Keratinocyte (primary cell): ENCODE measurements around the gene KLF6. TPM values are rescaled to one million over a fixed set of nuclear protein-coding genes. Genes with fewer than 3 reads are reported as not detected.

ENCODE experiments used
- DNase-seq: peaks from one replicate; pipeline ENCODE4 v3.0.0-alpha.2; 2011; ENCODE audit warnings: low read depth, missing footprints, low spot score
- FAIRE-seq: peaks from 2 replicates; lab custom pipeline; 2011; peaks lifted over from hg19 to GRCh38; lab: Jason Lieb, UNC
- H2AFZ ChIP-seq: 2 replicates; pipeline ENCODE4 v1.6.0; 2012; ENCODE audit warnings: low read length, control low read depth, inconsistent platforms; ENCODE audit not compliant: control insufficient read depth
- H3K27ac ChIP-seq: 2 replicates; pipeline ENCODE4 v1.5.1; 2011; ENCODE audit warnings: low read length; ENCODE audit not compliant: control insufficient read depth, insufficient read depth
- H3K27me3 ChIP-seq: 3 replicates; pipeline ENCODE4 v1.6.0; 2011; ENCODE audit warnings: low read length; ENCODE audit not compliant: control insufficient read depth, insufficient read depth; ENCODE audit errors: extremely low read depth
- H3K36me3 ChIP-seq, 2 experiments: 2 replicates in 1 of 2; 3 replicates in 1 of 2; pipeline ENCODE4 v1.5.1; 2011; ENCODE audit warnings: low read length in 2 of 2, mild to moderate bottlenecking in 1 of 2; ENCODE audit not compliant: control insufficient read depth in 2 of 2, insufficient read depth in 2 of 2; ENCODE audit errors: extremely low read depth in 1 of 2
- H3K4me1 ChIP-seq: 3 replicates; pipeline ENCODE4 v1.5.1; 2011; ENCODE audit warnings: low read length; ENCODE audit not compliant: control insufficient read depth, insufficient read depth; ENCODE audit errors: extremely low read depth
- H3K4me2 ChIP-seq: 3 replicates; pipeline ENCODE4 v1.6.0; 2011; ENCODE audit warnings: low read depth, low read length; ENCODE audit not compliant: control insufficient read depth, insufficient read depth; ENCODE audit errors: extremely low read depth
- H3K4me3 ChIP-seq, 3 experiments: fragments of 200-600 bp in 1 of 3; sonication (generic) in 1 of 3; 2 replicates in 2 of 3; 3 replicates in 1 of 3; pipeline ENCODE4 v1.5.1; 2011 to 2016; ENCODE audit warnings: low read length in 3 of 3, mild to moderate bottlenecking in 3 of 3, control low read depth in 2 of 3, inconsistent platforms in 1 of 3, low read depth in 1 of 3, mixed read lengths in 1 of 3, mixed run types in 1 of 3, moderate library complexity in 1 of 3; ENCODE audit not compliant: control insufficient read depth in 2 of 3, insufficient read depth in 2 of 3; ENCODE audit errors: extremely low read depth in 1 of 3
- H3K79me2 ChIP-seq: 2 replicates; pipeline ENCODE4 v1.6.0; 2012; ENCODE audit warnings: low read length; ENCODE audit not compliant: control insufficient read depth, insufficient read depth
- H3K9ac ChIP-seq: 3 replicates; pipeline ENCODE4 v1.6.0; 2011; ENCODE audit warnings: low read length; ENCODE audit not compliant: control insufficient read depth, insufficient read depth; ENCODE audit errors: extremely low read depth
- H3K9me1 ChIP-seq: 3 replicates; pipeline ENCODE4 v1.6.0; 2011; ENCODE audit warnings: low read length; ENCODE audit not compliant: control insufficient read depth, insufficient read depth; ENCODE audit errors: extremely low read depth
- H3K9me3 ChIP-seq: 2 replicates; pipeline ENCODE4 v1.5.1; 2012; ENCODE audit warnings: low read depth, low read length; ENCODE audit not compliant: control insufficient read depth
- H4K20me1 ChIP-seq: 3 replicates; pipeline ENCODE4 v1.6.0; 2011; ENCODE audit warnings: low read length; ENCODE audit not compliant: control insufficient read depth, insufficient read depth; ENCODE audit errors: extremely low read depth
- EZH2 ChIP-seq: IDR thresholded peaks from one replicate; pipeline ENCODE4 v1.6.1; 2012; ENCODE audit warnings: inconsistent platforms, mild to moderate bottlenecking, low read length, moderate library complexity
- dilution Hi-C: fragments of 300-500 bp; cut with MboI; formaldehyde crosslinking; loops from one replicate; pipeline ENCODE4 v1.7.0; 2020; ENCODE audit warnings: low sequenced_read_pairs; ENCODE audit not compliant: extremely low pct_ligation_motif_present
- polyA plus RNA-seq, 5 experiments: library from polyadenylated mRNA; depleted of rRNA in 3 of 5; stranded (reverse) in 3 of 5; stranded (forward) in 1 of 5; unstranded in 1 of 5; fragments of >200 nt; gene quantifications; 1 replicate in 1 of 5; 2 replicates in 3 of 5; 3 replicates in 1 of 5; pipeline versions ENCODE4 v1.2.1 to v1.2.3, GENCODE V29; 2011 to 2012; ENCODE audit warnings: missing spikeins in 2 of 5, low read depth in 1 of 5, low replicate concordance in 1 of 5
- TF ChIP-seq, protein P1 (sequence below), 3 experiments: IDR thresholded peaks in 1 of 3; conservative IDR thresholded peaks in 1 of 3; optimal IDR thresholded peaks in 1 of 3; 2 replicates in 2 of 3; 3 replicates in 1 of 3; pipeline versions ENCODE3 to v1.5.1; 2011; ENCODE audit warnings: low read length in 3 of 3, mild to moderate bottlenecking in 3 of 3, moderate library complexity in 2 of 3, control low read depth in 1 of 3, inconsistent platforms in 1 of 3; ENCODE audit not compliant: insufficient read depth in 2 of 3; ENCODE audit errors: extremely low read depth in 1 of 3

Gene KLF6
- polyA plus RNA-seq, 1 donor (not counting 4 experiments of a cell fraction or from before 2014, with no cell fraction given): 250 TPM

DNA sequence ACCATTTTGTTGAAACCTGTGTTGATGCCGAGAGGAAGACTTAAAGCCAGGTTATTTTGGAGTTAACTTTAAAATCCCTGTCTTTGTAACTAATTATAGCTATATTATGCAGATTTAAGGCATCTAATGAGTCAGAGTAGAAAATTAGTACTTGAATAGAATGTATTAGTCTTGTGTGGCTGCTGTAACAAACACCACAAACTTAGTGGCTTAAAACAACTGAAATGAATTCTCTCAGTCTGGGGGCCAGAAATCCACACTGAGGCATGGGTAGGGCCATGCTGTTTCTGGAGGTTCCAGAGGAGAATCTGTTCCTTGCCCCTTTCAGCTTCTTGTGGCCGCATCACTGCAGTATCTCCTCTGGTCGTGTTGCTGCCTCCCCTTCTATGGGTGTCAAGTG, 8.5 kb upstream of the KLF6 start:
- dilution Hi-C loops: no loop called here
- H3K4me1 ChIP-seq: peaks cover 9% of the 10 kb centered on the region
- TF ChIP-seq, protein P1, sequence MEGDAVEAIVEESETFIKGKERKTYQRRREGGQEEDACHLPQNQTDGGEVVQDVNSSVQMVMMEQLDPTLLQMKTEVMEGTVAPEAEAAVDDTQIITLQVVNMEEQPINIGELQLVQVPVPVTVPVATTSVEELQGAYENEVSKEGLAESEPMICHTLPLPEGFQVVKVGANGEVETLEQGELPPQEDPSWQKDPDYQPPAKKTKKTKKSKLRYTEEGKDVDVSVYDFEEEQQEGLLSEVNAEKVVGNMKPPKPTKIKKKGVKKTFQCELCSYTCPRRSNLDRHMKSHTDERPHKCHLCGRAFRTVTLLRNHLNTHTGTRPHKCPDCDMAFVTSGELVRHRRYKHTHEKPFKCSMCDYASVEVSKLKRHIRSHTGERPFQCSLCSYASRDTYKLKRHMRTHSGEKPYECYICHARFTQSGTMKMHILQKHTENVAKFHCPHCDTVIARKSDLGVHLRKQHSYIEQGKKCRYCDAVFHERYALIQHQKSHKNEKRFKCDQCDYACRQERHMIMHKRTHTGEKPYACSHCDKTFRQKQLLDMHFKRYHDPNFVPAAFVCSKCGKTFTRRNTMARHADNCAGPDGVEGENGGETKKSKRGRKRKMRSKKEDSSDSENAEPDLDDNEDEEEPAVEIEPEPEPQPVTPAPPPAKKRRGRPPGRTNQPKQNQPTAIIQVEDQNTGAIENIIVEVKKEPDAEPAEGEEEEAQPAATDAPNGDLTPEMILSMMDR (optimal IDR thresholded peaks at IDR 0.05 in 1 of 3, IDR thresholded peaks at IDR 0.05 in 1 of 3, conservative IDR thresholded peaks at IDR 0.05 in 1 of 3; ENCODE audit: extremely low read depth in 1 of 3, insufficient read depth in 2 of 3, low read length in 3 of 3): no peak
- no peak for TF ChIP-seq EZH2
- no peak overlapping the region for H3K27ac ChIP-seq
- no peak overlapping the region for H2AFZ ChIP-seq
- no peak overlapping the region for H3K4me3 ChIP-seq
- H3K9me1 ChIP-seq: no peaks in the 10 kb centered on the region
- no peaks in the 10 kb centered on the region for H3K27me3 ChIP-seq
- H3K79me2 ChIP-seq: no peaks in the 10 kb centered on the region
- no peak for FAIRE-seq
- peaks cover 2% of the 10 kb centered on the region for H3K9me3 ChIP-seq
- no peak for DNase-seq
- H3K4me2 ChIP-seq: no peak overlapping the region
- no peak overlapping the region for H3K9ac ChIP-seq
- no peaks in the 10 kb centered on the region for H3K36me3 ChIP-seq
- H4K20me1 ChIP-seq: no peaks in the 10 kb centered on the region

DNA sequence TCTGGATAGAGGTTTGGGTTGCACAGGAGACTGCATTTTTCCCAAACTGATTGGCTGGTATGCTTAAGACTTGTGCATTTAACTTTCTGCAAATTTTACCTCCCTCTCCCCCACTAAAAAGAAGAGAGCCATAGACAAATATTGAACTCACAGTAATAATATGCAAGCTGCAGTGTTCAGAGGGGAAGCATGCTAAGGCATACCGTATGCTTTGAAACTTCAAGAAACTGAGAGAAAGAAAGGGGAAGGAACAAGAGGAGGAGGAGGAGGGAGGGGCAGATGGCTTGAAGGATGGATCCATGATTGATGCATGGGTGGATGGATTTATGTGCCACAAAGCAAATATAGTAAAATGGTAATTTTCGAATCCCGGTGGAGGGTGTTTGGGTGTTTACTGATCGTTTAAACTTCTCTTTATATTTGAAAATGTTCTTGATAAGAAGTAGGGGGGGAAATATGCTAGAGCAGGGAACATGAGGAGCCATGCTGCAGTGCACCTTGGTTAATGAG, 7.8 kb upstream of the KLF6 start:
- no peaks in the 10 kb centered on the region for H3K36me3 ChIP-seq
- H3K9me1 ChIP-seq: no peaks in the 10 kb centered on the region
- no peaks in the 10 kb centered on the region for H3K27me3 ChIP-seq
- H3K79me2 ChIP-seq: no peaks in the 10 kb centered on the region
- H3K4me2 ChIP-seq: no peak overlapping the region
- DNase-seq (no peak), FAIRE-seq (no peak)
- H2AFZ ChIP-seq: no peak overlapping the region
- H4K20me1 ChIP-seq: no peaks in the 10 kb centered on the region
- peaks cover 9% of the 10 kb centered on the region for H3K4me1 ChIP-seq
- H3K9ac ChIP-seq: no peak overlapping the region
- dilution Hi-C loops: no loop called here
- H3K4me3 ChIP-seq: no peak overlapping the region
- H3K27ac ChIP-seq: no peak overlapping the region
- H3K9me3 ChIP-seq: peaks cover 2% of the 10 kb centered on the region
- no peak for TF ChIP-seq EZH2
- TF ChIP-seq, protein P1 (optimal IDR thresholded peaks at IDR 0.05 in 1 of 3, IDR thresholded peaks at IDR 0.05 in 1 of 3, conservative IDR thresholded peaks at IDR 0.05 in 1 of 3; ENCODE audit: extremely low read depth in 1 of 3, insufficient read depth in 2 of 3, low read length in 3 of 3): no peak
